A549 (cell line): ENCODE measurements around the gene PTX4. TPM values are rescaled to one million over a fixed set of nuclear protein-coding genes. Genes with fewer than 3 reads are reported as not detected.

ENCODE experiments used
- ATAC-seq, 2 experiments: fragments of 200-7000 bp in 1 of 2; fragments of >200 bp in 1 of 2; cut with Nextera tagmentation in 1 of 2; cut with Tn5 transposase in 1 of 2; 3 replicates each; pipeline versions ENCODE4 v1.8.0 to v1.9.1; 2018 to 2020; ENCODE audit warnings: mild to moderate bottlenecking in 1 of 2, moderate library complexity in 1 of 2
- CTCF ChIA-PET: fragments of 300-600 bp; sonication (Branson Sonifier 250); formaldehyde crosslinking; extraction: SDS; loops from one replicate; lab custom pipeline; 2021; ENCODE audit warnings: antibody characterized with exemption, inconsistent platforms; lab: Yijun Ruan, JAX
- POLR2A ChIA-PET: fragments of 350-600 bp; formaldehyde crosslinking; extraction: SDS; loops from one replicate; lab custom pipeline; 2021; ENCODE audit warnings: antibody characterized with exemption, inconsistent platforms; lab: Yijun Ruan, JAX
- DNase-seq, 2 experiments: peaks; one replicate each; pipeline versions ENCODE4 v3.0.0 to v3.0.0-alpha.2; 2011 to 2016; ENCODE audit warnings: low read depth in 1 of 2, low spot score in 1 of 2
- FAIRE-seq: peaks from 2 replicates; lab custom pipeline; 2011; peaks lifted over from hg19 to GRCh38; lab: Jason Lieb, UNC
- H3K27ac ChIP-seq, 2 experiments: fragments of >200 bp; sonication (Bioruptor Twin); formaldehyde crosslinking; 3 replicates each; pipeline ENCODE4 v1.5.1; 2016 to 2017
- H3K4me1 ChIP-seq: fragments of >200 bp; sonication (Bioruptor Twin); formaldehyde crosslinking; 3 replicates; pipeline ENCODE4 v1.6.1; 2016
- H3K4me2 ChIP-seq: fragments of >200 bp; sonication (Bioruptor Twin); formaldehyde crosslinking; 3 replicates; pipeline ENCODE4 v1.6.1; 2016
- H3K4me3 ChIP-seq: fragments of >200 bp; sonication (Bioruptor Twin); formaldehyde crosslinking; 3 replicates; pipeline ENCODE4 v1.5.1; 2016
- H3K9me3 ChIP-seq: fragments of >200 bp; sonication (Bioruptor Twin); formaldehyde crosslinking; 3 replicates; pipeline ENCODE4 v1.6.1; 2016
- CBX2 ChIP-seq: fragments of 200-600 bp; sonication (generic); IDR thresholded peaks from 2 replicates; pipeline ENCODE4 v1.6.1; 2016; ENCODE audit warnings: low read depth, mild to moderate bottlenecking, borderline replicate concordance
- CBX8 ChIP-seq: fragments of 200-600 bp; sonication (generic); IDR thresholded peaks from 2 replicates; pipeline ENCODE4 v1.6.1; 2016
- EP300 ChIP-seq, 2 experiments: fragments of >200 bp; sonication (Bioruptor Twin); formaldehyde crosslinking; IDR thresholded peaks; 2 replicates in 1 of 2; 3 replicates in 1 of 2; pipeline ENCODE4 v1.6.1; 2016 to 2017
- HOXA7 ChIP-seq: fragments of 250-450 bp; sonication (Bioruptor Pico); IDR thresholded peaks from 2 replicates; pipeline ENCODE4 v1.5.0; 2020; ENCODE audit warnings: mild to moderate bottlenecking, moderate library complexity
- HOXB5 ChIP-seq: fragments of 250-450 bp; sonication (Bioruptor Pico); IDR thresholded peaks from 2 replicates; pipeline ENCODE4 v1.5.0; 2020; ENCODE audit warnings: mild to moderate bottlenecking, moderate library complexity
- JUNB ChIP-seq: fragments of >200 bp; sonication (Bioruptor Twin); formaldehyde crosslinking; IDR thresholded peaks from 2 replicates; pipeline ENCODE4 v1.6.1; 2016
- MAFK ChIP-seq: fragments of 450-650 bp; IDR thresholded peaks from 2 replicates; pipeline ENCODE4 v1.6.1; 2014; ENCODE audit not compliant: partially characterized antibody
- RAD21 ChIP-seq, 2 experiments: fragments of >200 bp in 1 of 2; sonication (Bioruptor Twin) in 1 of 2; formaldehyde crosslinking in 1 of 2; IDR thresholded peaks in 1 of 2; conservative IDR thresholded peaks in 1 of 2; 2 replicates in 1 of 2; 3 replicates in 1 of 2; pipeline ENCODE4 v1.6.1; 2012 to 2018; ENCODE audit warnings: inconsistent platforms in 1 of 2
- RARB ChIP-seq: fragments of 250-450 bp; sonication (Bioruptor Pico); IDR thresholded peaks from 2 replicates; pipeline ENCODE4 v1.8.0; 2021; ENCODE audit warnings: mild to moderate bottlenecking, moderate library complexity
- RNF2 ChIP-seq: fragments of 200-600 bp; sonication (generic); IDR thresholded peaks from 2 replicates; pipeline ENCODE4 v1.6.1; 2016; ENCODE audit warnings: low read depth, mild to moderate bottlenecking, antibody characterized with exemption, moderate library complexity, borderline replicate concordance
- TP53 ChIP-seq: fragments of 250-450 bp; sonication (Bioruptor Pico); IDR thresholded peaks from 2 replicates; pipeline ENCODE4 v1.5.0; 2021; ENCODE audit warnings: mild to moderate bottlenecking, moderate library complexity
- ZC3H11A ChIP-seq: fragments of 450-650 bp; IDR thresholded peaks from 2 replicates; pipeline ENCODE4 v1.6.1; 2014; ENCODE audit warnings: antibody characterized with exemption, mild to moderate bottlenecking
- ZNF302 ChIP-seq: fragments of 250-450 bp; sonication (Bioruptor Pico); IDR thresholded peaks from 2 replicates; pipeline ENCODE4 v1.9.0; 2021; ENCODE audit warnings: inconsistent platforms, mild to moderate bottlenecking, moderate library complexity
- WGBS: methylation state at CpG from one replicate; pipeline ENCODE4 v1.1.6; 2017; ENCODE audit errors: missing lambda C conversion rate; 5-methylcytosine and 5-hydroxymethylcytosine counted together
- polyA plus RNA-seq, 4 experiments: library from polyadenylated mRNA; depleted of rRNA in 3 of 4; stranded (reverse); fragments of >200 nt; fragmentation: RNase III in 1 of 4; extraction: RNeasy Plus Mini Kit Qiagen cat#74134 plus additional on column Dnase treatment in 1 of 4; gene quantifications; 2 replicates in 3 of 4; 3 replicates in 1 of 4; pipeline ENCODE4 v1.2.3, GENCODE V29; 2011 to 2017
- TF ChIP-seq, protein P1 (sequence below): fragments of 150-350 bp; IDR thresholded peaks from 2 replicates; pipeline ENCODE4 v1.6.1; 2014; ENCODE audit warnings: low read depth, mild to moderate bottlenecking, low read length
- TF ChIP-seq, protein P2 (sequence below): IDR thresholded peaks from 2 replicates; pipeline ENCODE4 v1.6.1; 2012; ENCODE audit warnings: low read depth, borderline replicate concordance
- TF ChIP-seq, protein P3 (sequence below): fragments of 200-600 bp; sonication (generic); IDR thresholded peaks from 2 replicates; pipeline ENCODE4 v1.6.1; 2016; ENCODE audit warnings: antibody characterized with exemption, mild to moderate bottlenecking, moderate library complexity
- TF ChIP-seq, protein P4 (sequence below): fragments of >200 bp; sonication (Bioruptor Twin); formaldehyde crosslinking; IDR thresholded peaks from 2 replicates; pipeline ENCODE4 v1.6.1; 2016

The PTX4 gene
- polyA plus RNA-seq, 2 of the 4 experiments (the other 2 are of a cell fraction), result not detected

DNA sequence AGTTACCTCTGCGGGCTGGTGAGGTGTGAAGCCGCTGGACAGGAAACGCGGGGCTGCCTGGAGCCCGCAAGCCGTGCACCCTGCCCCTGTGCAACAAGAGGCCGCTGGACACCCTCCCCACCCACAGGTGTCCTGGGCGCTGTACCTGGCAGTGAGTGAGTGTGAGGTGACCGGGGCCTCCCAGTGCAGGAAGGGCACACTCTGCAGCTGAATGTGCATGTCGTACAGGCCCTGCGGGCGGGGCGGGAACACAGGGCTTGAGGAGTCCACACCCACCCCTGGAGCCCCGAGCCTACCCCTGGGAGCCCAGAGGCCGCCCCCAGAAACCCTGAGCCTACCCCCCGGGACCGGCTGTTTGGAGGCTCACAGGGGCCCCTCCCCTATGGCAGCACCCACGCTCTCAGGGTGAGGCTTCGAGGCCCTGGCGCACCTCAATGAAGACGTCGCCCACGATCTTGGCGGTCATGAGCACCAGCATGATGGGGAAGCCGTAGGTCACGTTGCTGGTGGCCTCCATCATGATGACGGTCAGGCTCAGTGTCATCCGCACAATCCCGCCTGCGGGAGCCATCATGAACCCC is 40.1 kb downstream of the PTX4 start:
- 96% methylated on average over 17 of the region's 30 CpGs for WGBS
- ChIA-PET CTCF (no interaction called here), POLR2A (no interaction called here)
- Histone ChIP-seq H3K4me1 (no peaks in the 10 kb centered on the region), H3K4me3 (no peak overlapping the region), H3K27ac (no peak overlapping the region), H3K4me2 (no peak overlapping the region), H3K9me3 (no peaks in the 10 kb centered on the region)
- FAIRE-seq (no peak), DNase-seq (no peak), ATAC-seq (no peak)
- TF ChIP-seq, protein P1, sequence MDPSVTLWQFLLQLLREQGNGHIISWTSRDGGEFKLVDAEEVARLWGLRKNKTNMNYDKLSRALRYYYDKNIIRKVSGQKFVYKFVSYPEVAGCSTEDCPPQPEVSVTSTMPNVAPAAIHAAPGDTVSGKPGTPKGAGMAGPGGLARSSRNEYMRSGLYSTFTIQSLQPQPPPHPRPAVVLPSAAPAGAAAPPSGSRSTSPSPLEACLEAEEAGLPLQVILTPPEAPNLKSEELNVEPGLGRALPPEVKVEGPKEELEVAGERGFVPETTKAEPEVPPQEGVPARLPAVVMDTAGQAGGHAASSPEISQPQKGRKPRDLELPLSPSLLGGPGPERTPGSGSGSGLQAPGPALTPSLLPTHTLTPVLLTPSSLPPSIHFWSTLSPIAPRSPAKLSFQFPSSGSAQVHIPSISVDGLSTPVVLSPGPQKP, result no peak
- TF ChIP-seq CBX2 (no peak), RARB (CRISPR knock-in tag) (no peak), EP300 (IDR thresholded peaks at IDR 0.05) (no peak), ZC3H11A (no peak), HOXA7 (CRISPR knock-in tag) (no peak), CBX8 (no peak), RNF2 (no peak), JUNB (no peak), MAFK (no peak), ZNF302 (CRISPR knock-in tag) (no peak), RAD21 (conservative IDR thresholded peaks at IDR 0.05 in 1 of 2, IDR thresholded peaks at IDR 0.05 in 1 of 2) (no peak), HOXB5 (CRISPR knock-in tag) (no peak), TP53 (CRISPR knock-in tag) (no peak)
- TF ChIP-seq, protein P2, sequence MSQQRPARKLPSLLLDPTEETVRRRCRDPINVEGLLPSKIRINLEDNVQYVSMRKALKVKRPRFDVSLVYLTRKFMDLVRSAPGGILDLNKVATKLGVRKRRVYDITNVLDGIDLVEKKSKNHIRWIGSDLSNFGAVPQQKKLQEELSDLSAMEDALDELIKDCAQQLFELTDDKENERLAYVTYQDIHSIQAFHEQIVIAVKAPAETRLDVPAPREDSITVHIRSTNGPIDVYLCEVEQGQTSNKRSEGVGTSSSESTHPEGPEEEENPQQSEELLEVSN, result no peak
- TF ChIP-seq, protein P3, sequence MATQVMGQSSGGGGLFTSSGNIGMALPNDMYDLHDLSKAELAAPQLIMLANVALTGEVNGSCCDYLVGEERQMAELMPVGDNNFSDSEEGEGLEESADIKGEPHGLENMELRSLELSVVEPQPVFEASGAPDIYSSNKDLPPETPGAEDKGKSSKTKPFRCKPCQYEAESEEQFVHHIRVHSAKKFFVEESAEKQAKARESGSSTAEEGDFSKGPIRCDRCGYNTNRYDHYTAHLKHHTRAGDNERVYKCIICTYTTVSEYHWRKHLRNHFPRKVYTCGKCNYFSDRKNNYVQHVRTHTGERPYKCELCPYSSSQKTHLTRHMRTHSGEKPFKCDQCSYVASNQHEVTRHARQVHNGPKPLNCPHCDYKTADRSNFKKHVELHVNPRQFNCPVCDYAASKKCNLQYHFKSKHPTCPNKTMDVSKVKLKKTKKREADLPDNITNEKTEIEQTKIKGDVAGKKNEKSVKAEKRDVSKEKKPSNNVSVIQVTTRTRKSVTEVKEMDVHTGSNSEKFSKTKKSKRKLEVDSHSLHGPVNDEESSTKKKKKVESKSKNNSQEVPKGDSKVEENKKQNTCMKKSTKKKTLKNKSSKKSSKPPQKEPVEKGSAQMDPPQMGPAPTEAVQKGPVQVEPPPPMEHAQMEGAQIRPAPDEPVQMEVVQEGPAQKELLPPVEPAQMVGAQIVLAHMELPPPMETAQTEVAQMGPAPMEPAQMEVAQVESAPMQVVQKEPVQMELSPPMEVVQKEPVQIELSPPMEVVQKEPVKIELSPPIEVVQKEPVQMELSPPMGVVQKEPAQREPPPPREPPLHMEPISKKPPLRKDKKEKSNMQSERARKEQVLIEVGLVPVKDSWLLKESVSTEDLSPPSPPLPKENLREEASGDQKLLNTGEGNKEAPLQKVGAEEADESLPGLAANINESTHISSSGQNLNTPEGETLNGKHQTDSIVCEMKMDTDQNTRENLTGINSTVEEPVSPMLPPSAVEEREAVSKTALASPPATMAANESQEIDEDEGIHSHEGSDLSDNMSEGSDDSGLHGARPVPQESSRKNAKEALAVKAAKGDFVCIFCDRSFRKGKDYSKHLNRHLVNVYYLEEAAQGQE, result no peak

DNA sequence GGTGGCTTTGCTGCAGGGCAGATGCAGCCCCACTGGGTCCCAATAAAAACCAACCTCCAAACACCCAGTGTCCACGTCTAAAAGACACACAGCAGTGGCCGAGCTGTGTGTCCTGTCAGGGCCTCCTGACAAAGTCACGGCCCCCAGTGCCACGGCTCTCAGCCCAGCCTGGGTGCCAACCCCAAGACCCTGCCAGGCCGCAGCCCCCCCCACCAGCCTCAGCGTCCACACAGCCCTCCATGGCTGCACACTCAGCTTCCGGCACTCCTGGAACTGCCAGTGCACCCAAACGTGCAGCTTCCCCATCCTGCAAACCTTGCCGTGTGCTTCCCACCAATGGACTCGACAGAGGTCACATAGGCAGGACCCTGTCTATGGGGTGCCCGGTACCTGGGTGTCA is 40.8 kb downstream of the PTX4 start:
- TF ChIP-seq, protein P4, sequence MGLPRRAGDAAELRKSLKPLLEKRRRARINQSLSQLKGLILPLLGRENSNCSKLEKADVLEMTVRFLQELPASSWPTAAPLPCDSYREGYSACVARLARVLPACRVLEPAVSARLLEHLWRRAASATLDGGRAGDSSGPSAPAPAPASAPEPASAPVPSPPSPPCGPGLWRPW, result no peak
- no peak for TF ChIP-seq TP53 (CRISPR knock-in tag)
- Histone ChIP-seq H3K27ac (no peak overlapping the region), H3K4me2 (no peak overlapping the region), H3K4me3 (no peak overlapping the region), H3K4me1 (no peaks in the 10 kb centered on the region), H3K9me3 (no peaks in the 10 kb centered on the region)
- ATAC-seq, result no peak
- FAIRE-seq, result no peak
- no peak for DNase-seq
- 92% methylated on average over 8 of the region's 11 CpGs for WGBS
- ChIA-PET POLR2A (no interaction called here), CTCF (no interaction called here)
